Vagina (tissue), 2 donors: ENCODE measurements around the gene NLGN2. TPM values are rescaled to one million over a fixed set of nuclear protein-coding genes. Genes with fewer than 3 reads are reported as not detected.

Source experiments
- DNase-seq, 2 donors: peaks; one replicate each; pipeline ENCODE4 v3.0.0-alpha.2; 2017; ENCODE audit errors: extremely low spot score in 2 of 2
- H3K27ac ChIP-seq: fragments of 200-600 bp; sonication (generic); one replicate; pipeline ENCODE4 v1.5.1; 2019
- H3K27me3 ChIP-seq: fragments of 200-600 bp; sonication (generic); one replicate; pipeline ENCODE4 v1.5.1; 2019
- H3K36me3 ChIP-seq, 2 donors: fragments of 200-600 bp; sonication (generic); one replicate each; pipeline ENCODE4 v1.5.1; 2017 to 2019
- H3K4me1 ChIP-seq: fragments of 200-600 bp; sonication (generic); one replicate; pipeline ENCODE4 v1.5.1; 2019
- H3K4me3 ChIP-seq, 2 donors: fragments of 200-600 bp; sonication (generic); 1 replicate in 1 of 2; 2 replicates in 1 of 2; pipeline ENCODE4 v1.5.1; 2016 to 2019
- H3K9me3 ChIP-seq: fragments of 200-600 bp; sonication (generic); one replicate; pipeline ENCODE4 v1.5.1; 2019
- CTCF ChIP-seq, 3 experiments: fragments of 450-650 bp in 2 of 3; fragments of 200-600 bp in 1 of 3; sonication (generic) in 1 of 3; IDR thresholded peaks; one replicate each; pipeline ENCODE4 v1.5.1; 2017 to 2019; ENCODE audit warnings: antibody characterized with exemption in 3 of 3, mild to moderate bottlenecking in 2 of 3, moderate library complexity in 2 of 3
- POLR2A ChIP-seq, 2 donors: fragments of 450-650 bp; IDR thresholded peaks; one replicate each; pipeline ENCODE4 v1.6.1; 2017; ENCODE audit warnings: antibody characterized with exemption in 2 of 2, mild to moderate bottlenecking in 2 of 2, moderate library complexity in 2 of 2
- POLR2AphosphoS5 ChIP-seq, 2 donors: sonication (generic); formaldehyde crosslinking; IDR thresholded peaks; one replicate each; pipeline ENCODE4 v1.9.0; 2017; ENCODE audit warnings: antibody characterized with exemption in 2 of 2, mild to moderate bottlenecking in 2 of 2, low read depth in 1 of 2; ENCODE audit not compliant: insufficient read depth in 1 of 2
- intact Hi-C: fragments of 100-400 bp; cut with DNase I; formaldehyde crosslinking; loops from one replicate; pipeline ENCODE4 v1.15.1; 2023
- total RNA-seq: library from RNA; depleted of rRNA; stranded (reverse); fragments of >200 nt; gene quantifications from one replicate; pipeline ENCODE4 v1.2.3, GENCODE V29; 2016

NLGN2 gene
- total RNA-seq, 1 donor from 2014 or later, result 25.5 TPM

GRCh38 chr17:7436556-7437368, 29.1 kb downstream of the NLGN2 start:
- H3K27me3 ChIP-seq, result no peaks in the 10 kb centered on the region
- no peaks in the 10 kb centered on the region for H3K9me3 ChIP-seq
- no peaks in the 10 kb centered on the region for H3K36me3 ChIP-seq
- peak overlapping the region; percentile 34 to 49 for H3K4me3 ChIP-seq
- TF ChIP-seq POLR2AphosphoS5 (IDR thresholded peaks at IDR 0.05; ENCODE audit: insufficient read depth in 1 of 2, low read depth in 1 of 2) (peak in 1 of 2 donors; percentile 69), POLR2A (IDR thresholded peaks at IDR 0.05) (no peak), CTCF (IDR thresholded peaks at IDR 0.05) (peak; percentile 51 to 84 (median 58))
- peak overlapping the region; percentile 81 for H3K27ac ChIP-seq
- intact Hi-C loops, result loop anchor here (5.0 kb wide), 2 partner anchors 84 to 121 kb away; partner anchors contain the start of genes KCTD11 and TNFSF13
- peaks cover 56% of the 10 kb centered on the region for H3K4me1 ChIP-seq
- DNase-seq, result no peak

GRCh38 chr17:7437369-7437863, 29.8 kb downstream of the NLGN2 start:
- Histone ChIP-seq H3K9me3 (no peaks in the 10 kb centered on the region), H3K36me3 (no peaks in the 10 kb centered on the region), H3K4me3 (peak overlapping the region; percentile 34 to 49), H3K27ac (peak overlapping the region; percentile 81), H3K4me1 (peaks cover 56% of the 10 kb centered on the region), H3K27me3 (no peaks in the 10 kb centered on the region)
- DNase-seq, result no peak
- intact Hi-C loops, result loop anchor here (5.0 kb wide), 2 partner anchors 85 to 120 kb away; partner anchors contain the start of genes KCTD11 and TNFSF13
- TF ChIP-seq POLR2AphosphoS5 (IDR thresholded peaks at IDR 0.05; ENCODE audit: insufficient read depth in 1 of 2, low read depth in 1 of 2) (no peak), CTCF (IDR thresholded peaks at IDR 0.05) (no peak), POLR2A (IDR thresholded peaks at IDR 0.05) (no peak)

- DNase-seq, result no peak
- Histone ChIP-seq H3K36me3 (no peaks in the 10 kb centered on the region), H3K4me1 (peaks cover 56% of the 10 kb centered on the region), H3K4me3 (peak overlapping the region; percentile 34 to 49), H3K27me3 (no peaks in the 10 kb centered on the region), H3K27ac (peak overlapping the region; percentile 81), H3K9me3 (no peaks in the 10 kb centered on the region)
- TF ChIP-seq POLR2A (IDR thresholded peaks at IDR 0.05) (no peak), POLR2AphosphoS5 (IDR thresholded peaks at IDR 0.05; ENCODE audit: insufficient read depth in 1 of 2, low read depth in 1 of 2) (peak in 1 of 2 donors; percentile 69)
- intact Hi-C loops, result loop anchor here (2.0 to 5.0 kb wide), 3 partner anchors 47 to 119 kb away; partner anchors contain the start of genes KCTD11, POLR2A and TNFSF13
Measured at GRCh38 chr17:7437950-7438614, 30.4 kb downstream of the NLGN2 start.

GRCh38 chr17:7438656-7439460, 31.2 kb downstream of the NLGN2 start:
- no peak for DNase-seq
- Histone ChIP-seq H3K36me3 (no peaks in the 10 kb centered on the region), H3K9me3 (no peaks in the 10 kb centered on the region), H3K4me3 (peak overlapping the region; percentile 46 to 49), H3K27ac (peak overlapping the region; percentile 81), H3K27me3 (no peaks in the 10 kb centered on the region), H3K4me1 (peaks cover 56% of the 10 kb centered on the region)
- intact Hi-C loops, result loop anchor here (2.0 to 5.0 kb wide), 3 partner anchors 46 to 118 kb away; partner anchors contain the start of genes KCTD11, POLR2A and TNFSF13
- TF ChIP-seq CTCF (IDR thresholded peaks at IDR 0.05) (no peak), POLR2AphosphoS5 (IDR thresholded peaks at IDR 0.05; ENCODE audit: insufficient read depth in 1 of 2, low read depth in 1 of 2) (no peak), POLR2A (IDR thresholded peaks at IDR 0.05) (no peak)
